ENCODE results near the gene ACTN2. TPM values are rescaled to one million over a fixed set of nuclear protein-coding genes. Genes with fewer than 3 reads are reported as not detected.
"Not testable (repeated sequence)": the region's sequence is repeated elsewhere in the genome, so short reads cannot be mapped to it uniquely, and the experiment has no call there.

The ACTN2 gene
- total RNA-seq: under 1 TPM in 1 of 2 experiments, not detected in 1; 0.36 TPM

DNA sequence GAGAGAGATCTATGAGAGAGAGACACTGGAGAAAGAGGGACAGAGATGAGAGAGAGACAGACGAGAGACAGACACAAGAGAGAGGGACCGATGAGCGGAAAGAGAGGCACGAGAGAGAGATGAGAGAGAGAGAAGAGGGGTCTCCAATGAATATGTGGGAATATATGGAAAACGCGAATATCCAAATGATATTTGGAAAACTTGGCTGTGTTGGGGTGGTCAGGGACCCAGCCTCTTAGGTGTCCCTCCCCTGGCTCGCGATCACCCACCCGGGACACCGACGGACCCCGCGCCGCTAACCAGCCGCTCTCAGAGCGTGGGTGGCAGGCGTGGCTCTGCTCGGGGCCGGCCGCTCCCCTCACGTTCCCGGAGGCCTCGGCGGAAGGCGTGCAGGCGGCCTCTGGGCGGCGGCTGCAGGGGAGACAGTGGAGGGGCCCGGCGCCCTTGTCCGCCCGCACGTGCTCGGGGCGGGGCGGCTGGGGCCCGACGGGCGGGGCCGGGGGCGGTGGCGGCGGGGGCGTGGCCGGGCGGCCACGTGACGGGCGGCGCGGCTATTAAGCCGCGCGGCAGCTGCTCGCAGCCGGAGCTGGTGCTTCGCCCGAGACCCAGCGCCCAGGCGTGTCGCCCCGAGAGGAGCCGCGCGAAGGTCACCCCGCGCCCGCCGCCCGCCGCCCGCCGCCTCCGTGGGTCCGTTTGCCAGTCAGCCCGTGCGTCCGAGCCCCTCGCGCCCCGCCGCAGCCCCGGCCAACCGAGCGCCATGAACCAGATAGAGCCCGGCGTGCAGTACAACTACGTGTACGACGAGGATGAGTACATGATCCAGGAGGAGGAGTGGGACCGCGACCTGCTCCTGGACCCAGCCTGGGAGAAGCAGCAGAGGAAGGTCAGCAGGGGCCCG is at the start of gene ACTN2:
Gene ACTN2, plus strand, starts transcription at position 583 of the 898 bp plus-strand sequence. Its CDS starts 175 bp downstream, at position 758.
- H3K27ac Mint-ChIP-seq: no peak within 1 kb of the TSS
- H3K4me3 Mint-ChIP-seq: peak within 1 kb of the TSS; percentile 58
- no peaks in the 10 kb centered on the region for H3K9me3 Mint-ChIP-seq
- DNase-seq: peak; percentile 41
- no peaks in the 10 kb centered on the region for H3K36me3 Mint-ChIP-seq (ENCODE audit: low read depth)
- H3K27me3 Mint-ChIP-seq (ENCODE audit: low read depth): peaks cover 41% of the 10 kb centered on the region
- intact Hi-C loops (cut with micrococcal nuclease): loop anchor here (2.0 kb wide), 2 partner anchors 81 to 109 kb away; partner anchors contain the start of genes HEATR1 and MTR
- peaks cover 18% of the 10 kb centered on the region for H3K4me1 Mint-ChIP-seq (ENCODE audit: low read depth)
- CTCF ChIA-PET: no interaction called here

DNA sequence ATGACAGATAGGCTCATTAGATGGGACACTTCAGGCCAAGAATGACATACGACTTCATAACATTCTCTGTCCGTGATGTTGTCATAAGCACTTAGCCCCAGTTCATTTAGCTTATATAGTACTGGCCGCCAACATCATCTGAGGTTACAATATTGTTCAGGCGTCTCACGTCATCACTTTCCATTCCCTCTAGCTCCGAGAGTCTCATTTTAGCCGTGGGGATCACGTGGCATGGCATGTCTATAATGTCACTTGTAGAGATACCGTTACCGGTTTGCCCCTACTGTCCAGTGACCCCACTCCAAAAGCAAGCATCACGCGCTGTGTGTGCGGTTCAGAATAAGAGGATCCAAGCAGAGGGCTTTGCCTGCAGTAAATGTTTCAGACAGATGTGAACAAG is 47.4 kb upstream of the ACTN2 start:
- intact Hi-C loops (cut with micrococcal nuclease): no loop called here
- no peak overlapping the region for H3K4me3 Mint-ChIP-seq
- H3K36me3 Mint-ChIP-seq (ENCODE audit: low read depth): no peaks in the 10 kb centered on the region
- H3K4me1 Mint-ChIP-seq (ENCODE audit: low read depth): no peaks in the 10 kb centered on the region
- no peaks in the 10 kb centered on the region for H3K9me3 Mint-ChIP-seq
- CTCF ChIA-PET: no interaction called here
- DNase-seq: no peak
- H3K27me3 Mint-ChIP-seq (ENCODE audit: low read depth): peaks cover 9% of the 10 kb centered on the region
- H3K27ac Mint-ChIP-seq: no peak overlapping the region

DNA sequence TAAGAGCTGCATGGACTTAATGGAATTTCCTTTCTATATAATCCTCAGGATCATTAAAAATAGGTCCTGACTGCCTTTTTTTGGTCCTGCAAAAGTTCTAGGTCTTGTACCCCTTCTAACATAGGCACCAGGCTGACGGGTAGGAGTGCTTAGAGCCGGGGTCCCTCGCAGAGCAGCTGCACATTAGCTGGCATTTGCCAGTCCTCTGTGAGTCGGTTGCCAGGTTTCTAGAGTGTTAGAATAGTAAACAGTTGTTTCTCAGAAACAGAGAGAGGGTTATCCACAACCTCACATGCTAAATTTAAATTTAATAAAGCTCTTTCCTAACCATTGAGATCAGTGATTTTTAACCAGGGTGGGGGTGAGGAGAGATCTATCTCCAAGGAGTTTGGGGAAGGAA is 46.6 kb upstream of the ACTN2 start:
- no peak for DNase-seq
- no peaks in the 10 kb centered on the region for H3K36me3 Mint-ChIP-seq (ENCODE audit: low read depth)
- no peak overlapping the region for H3K27ac Mint-ChIP-seq
- H3K4me3 Mint-ChIP-seq: no peak overlapping the region
- no peaks in the 10 kb centered on the region for H3K9me3 Mint-ChIP-seq
- no peaks in the 10 kb centered on the region for H3K4me1 Mint-ChIP-seq (ENCODE audit: low read depth)
- H3K27me3 Mint-ChIP-seq (ENCODE audit: low read depth): peaks cover 9% of the 10 kb centered on the region
- CTCF ChIA-PET: no interaction called here
- intact Hi-C loops (cut with micrococcal nuclease): no loop called here

DNA sequence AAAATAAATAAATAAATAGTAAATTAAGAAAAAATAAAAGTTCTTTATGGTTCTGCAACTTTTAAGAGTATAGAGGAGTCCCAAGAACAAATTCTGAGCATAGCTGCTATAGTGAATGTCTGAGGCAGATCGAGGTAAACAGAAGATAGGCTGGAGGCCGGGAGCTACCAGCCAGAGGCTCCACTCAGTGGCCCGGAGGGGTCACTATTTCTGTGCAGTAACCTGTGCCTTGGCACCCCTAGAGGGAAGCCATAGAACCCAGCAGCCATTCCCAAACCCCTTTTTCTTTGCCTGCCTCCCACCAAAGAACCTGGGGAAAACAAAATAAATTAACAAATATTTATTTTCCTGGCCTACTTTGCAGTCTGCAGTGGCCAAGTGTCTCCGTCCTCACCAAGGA is 43.5 kb upstream of the ACTN2 start:
- no peak overlapping the region for H3K4me3 Mint-ChIP-seq
- CTCF ChIA-PET: interaction anchor here (0.7 kb wide), 1 partner anchor 183 kb away, joined by 3 read pairs; no protein-coding TSS in a partner anchor
- intact Hi-C loops (cut with micrococcal nuclease): no loop called here
- no peak overlapping the region for H3K27ac Mint-ChIP-seq
- no peaks in the 10 kb centered on the region for H3K9me3 Mint-ChIP-seq
- H3K36me3 Mint-ChIP-seq (ENCODE audit: low read depth): no peaks in the 10 kb centered on the region
- no peak for DNase-seq
- H3K4me1 Mint-ChIP-seq (ENCODE audit: low read depth): no peaks in the 10 kb centered on the region
- H3K27me3 Mint-ChIP-seq (ENCODE audit: low read depth): no peaks in the 10 kb centered on the region

DNA sequence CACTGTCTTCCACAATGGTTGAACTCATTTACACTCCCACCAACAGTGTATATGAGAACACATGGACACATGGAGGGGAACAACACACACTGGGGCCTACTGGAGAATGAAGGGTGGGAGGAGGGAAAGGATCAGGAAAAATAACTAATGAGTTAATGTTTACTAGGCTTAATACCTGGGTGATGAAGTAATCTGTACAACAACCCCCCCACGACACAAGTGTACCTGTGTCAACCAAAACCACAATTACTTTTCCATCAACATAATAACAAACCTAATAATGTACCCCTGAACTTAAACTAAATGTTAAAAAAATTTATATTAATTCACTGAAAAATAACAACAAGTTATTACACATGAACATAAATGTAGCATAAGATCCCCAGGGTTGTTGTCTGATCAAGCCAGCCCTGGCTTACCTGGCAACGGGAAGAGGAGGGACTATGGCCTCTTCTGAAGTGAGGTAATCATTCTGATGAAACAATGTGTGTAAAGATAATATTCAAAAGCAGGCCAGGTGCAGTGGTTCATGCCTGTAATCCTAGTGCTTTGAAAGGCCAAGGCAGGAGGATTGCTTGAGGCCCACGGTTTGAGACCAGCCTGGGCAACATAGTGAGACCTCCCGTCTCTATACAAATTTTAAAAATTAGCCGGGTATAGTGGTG is 41.2 kb upstream of the ACTN2 start:
- H3K4me1 Mint-ChIP-seq (ENCODE audit: low read depth): no peaks in the 10 kb centered on the region
- DNase-seq: no peak
- intact Hi-C loops (cut with micrococcal nuclease): no loop called here
- no peak overlapping the region for H3K4me3 Mint-ChIP-seq
- H3K27ac Mint-ChIP-seq: no peak overlapping the region
- no peaks in the 10 kb centered on the region for H3K9me3 Mint-ChIP-seq
- H3K36me3 Mint-ChIP-seq (ENCODE audit: low read depth): no peaks in the 10 kb centered on the region
- CTCF ChIA-PET: no interaction called here
- no peaks in the 10 kb centered on the region for H3K27me3 Mint-ChIP-seq (ENCODE audit: low read depth)

DNA sequence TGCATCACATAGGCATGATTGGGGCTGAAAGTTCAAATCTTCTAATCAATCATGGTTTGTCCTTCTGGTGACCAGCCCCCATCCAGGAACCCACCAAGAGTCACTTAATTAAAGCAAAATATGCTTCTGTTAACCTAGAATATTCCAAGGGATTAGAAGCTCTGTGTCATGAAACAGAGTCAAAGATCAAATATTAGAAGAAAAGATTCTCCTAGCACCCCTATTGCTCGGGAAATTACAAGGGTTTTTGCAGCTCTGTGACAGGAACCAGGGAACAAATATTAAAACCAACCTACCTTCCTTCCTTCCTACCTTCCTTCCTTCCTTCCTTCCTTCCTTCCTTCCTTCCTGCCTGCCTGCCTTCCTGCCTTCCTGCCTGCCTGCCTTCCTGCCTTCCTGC is 31.8 kb upstream of the ACTN2 start:
- no peaks in the 10 kb centered on the region for H3K4me1 Mint-ChIP-seq (ENCODE audit: low read depth)
- H3K27me3 Mint-ChIP-seq (ENCODE audit: low read depth): peaks cover 19% of the 10 kb centered on the region
- no peak overlapping the region for H3K27ac Mint-ChIP-seq
- no peak overlapping the region for H3K4me3 Mint-ChIP-seq
- no peaks in the 10 kb centered on the region for H3K36me3 Mint-ChIP-seq (ENCODE audit: low read depth)
- no peaks in the 10 kb centered on the region for H3K9me3 Mint-ChIP-seq
- intact Hi-C loops (cut with micrococcal nuclease): no loop called here
- no peak for DNase-seq
- CTCF ChIA-PET: no interaction called here

DNA sequence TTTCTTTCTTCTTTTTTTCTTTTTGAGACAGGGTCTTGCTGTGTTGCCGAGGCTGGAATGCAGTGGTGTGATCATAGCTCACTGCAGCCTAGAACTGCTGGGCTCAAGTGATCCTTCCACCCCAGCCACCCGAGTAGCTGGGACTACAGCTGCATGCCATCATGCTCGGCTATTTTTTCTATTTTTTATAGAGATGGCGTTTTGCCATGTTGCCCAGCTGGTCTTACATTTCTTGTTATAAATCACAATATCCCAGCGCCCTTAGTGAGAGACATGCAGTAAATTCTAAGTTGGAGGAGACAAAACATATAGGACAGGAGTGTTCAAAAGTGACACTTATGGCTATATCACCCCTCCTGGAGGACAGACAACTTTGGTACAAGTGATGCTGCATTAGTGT is 31.3 kb upstream of the ACTN2 start:
- Mint-ChIP-seq H3K27ac (no peak overlapping the region), H3K27me3 (ENCODE audit: low read depth) (peaks cover 19% of the 10 kb centered on the region), H3K9me3 (no peaks in the 10 kb centered on the region), H3K4me1 (ENCODE audit: low read depth) (no peaks in the 10 kb centered on the region), H3K36me3 (ENCODE audit: low read depth) (no peaks in the 10 kb centered on the region), H3K4me3 (no peak overlapping the region)
- intact Hi-C loops (cut with micrococcal nuclease): no loop called here
- no peak for DNase-seq
- CTCF ChIA-PET: interaction anchor here (0.5 kb wide), 1 partner anchor 46 kb away, joined by 5 read pairs; no protein-coding TSS in a partner anchor

DNA sequence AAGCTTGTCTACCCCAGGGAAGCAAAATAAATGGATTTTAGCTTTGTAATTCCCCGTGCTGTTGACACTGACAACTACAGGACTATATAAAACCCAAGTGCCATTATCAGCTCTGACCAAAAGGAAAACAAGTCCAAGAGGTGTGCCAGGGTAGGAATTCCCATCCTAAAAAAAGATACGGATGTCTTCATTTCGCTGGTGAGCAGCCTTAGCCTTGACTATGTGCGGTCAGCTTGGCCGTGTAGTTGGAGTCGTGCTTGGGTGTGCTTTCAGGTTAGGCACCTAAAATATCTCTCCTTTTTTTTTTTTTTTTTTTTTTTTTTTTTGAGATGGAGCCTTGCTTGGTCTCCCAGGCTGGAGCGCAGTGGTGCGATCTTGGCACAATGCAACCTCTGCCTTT is 28.9 kb upstream of the ACTN2 start:
- CTCF ChIA-PET: no interaction called here
- peaks cover 19% of the 10 kb centered on the region for H3K27me3 Mint-ChIP-seq (ENCODE audit: low read depth)

DNA sequence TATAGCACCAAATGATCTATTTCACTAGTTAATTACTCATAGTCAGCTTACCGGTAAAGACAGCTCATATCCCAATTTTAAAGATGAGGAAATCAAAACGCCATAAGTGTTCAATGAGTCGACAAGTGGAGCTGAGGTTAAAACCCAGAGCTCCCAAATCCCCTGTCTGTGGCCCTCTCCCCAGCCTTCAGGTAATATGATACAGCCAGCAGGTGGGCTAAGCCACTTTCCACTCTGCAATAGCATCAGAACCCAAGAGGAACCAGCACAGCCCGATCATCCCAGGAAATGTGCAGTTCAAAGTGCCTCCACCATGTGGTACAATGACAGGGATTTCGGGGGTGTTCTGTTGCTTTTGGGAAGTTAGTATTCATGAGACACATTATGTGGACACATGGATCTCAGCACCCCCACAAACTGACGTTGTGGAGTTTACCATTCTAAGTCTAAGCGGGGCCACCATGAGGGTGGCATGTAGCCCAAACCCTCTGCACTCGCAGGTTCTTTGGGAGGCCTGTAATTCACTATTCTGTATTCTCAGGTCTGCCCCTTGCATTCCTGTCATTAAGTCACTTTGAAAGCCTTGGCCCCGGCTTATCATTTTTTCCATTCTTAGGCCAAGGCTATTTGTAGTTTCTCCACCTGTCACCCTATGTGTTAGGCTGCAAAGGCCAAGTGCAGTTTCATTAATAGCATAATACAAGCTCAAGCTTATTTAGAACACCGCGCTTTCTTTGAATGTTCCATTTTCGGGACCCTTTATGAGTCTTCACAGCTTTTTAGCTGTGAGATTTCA is 26.3 kb upstream of the ACTN2 start:
- H3K4me3 Mint-ChIP-seq: no peak overlapping the region
- peaks cover 5% of the 10 kb centered on the region for H3K4me1 Mint-ChIP-seq (ENCODE audit: low read depth)
- H3K27me3 Mint-ChIP-seq (ENCODE audit: low read depth): peaks cover 10% of the 10 kb centered on the region
- no peak overlapping the region for H3K27ac Mint-ChIP-seq
- intact Hi-C loops (cut with micrococcal nuclease): no loop called here
- H3K36me3 Mint-ChIP-seq (ENCODE audit: low read depth): no peaks in the 10 kb centered on the region
- H3K9me3 Mint-ChIP-seq: no peaks in the 10 kb centered on the region
- DNase-seq: no peak
- CTCF ChIA-PET: no interaction called here

More for the DNA sequence above, 28.9 kb upstream of the ACTN2 start:
- DNase-seq: no peak
- Mint-ChIP-seq H3K36me3 (ENCODE audit: low read depth) (no peaks in the 10 kb centered on the region), H3K27ac (no peak overlapping the region), H3K9me3 (no peaks in the 10 kb centered on the region), H3K4me1 (ENCODE audit: low read depth) (no peaks in the 10 kb centered on the region), H3K4me3 (no peak overlapping the region)
- intact Hi-C loops (cut with micrococcal nuclease): no loop called here

DNA sequence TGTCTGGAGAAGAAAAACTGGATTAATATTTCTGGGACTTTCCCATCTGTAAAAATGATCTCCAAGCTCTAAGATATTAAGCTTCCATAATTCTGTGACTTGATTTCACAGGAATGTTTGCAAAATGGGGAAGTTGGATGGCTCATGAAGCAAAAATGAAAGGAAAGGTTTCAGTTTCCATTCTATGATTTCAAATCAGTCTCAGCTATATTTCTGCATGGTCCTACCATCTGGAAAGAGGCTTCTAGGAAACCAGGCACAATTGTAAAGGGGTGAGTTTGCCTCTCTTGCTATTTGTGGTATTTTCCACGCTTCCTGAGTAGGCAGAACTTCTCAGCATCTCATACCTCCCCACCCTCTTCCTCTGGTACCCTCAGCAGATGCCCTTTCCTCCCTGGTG is 22.4 kb upstream of the ACTN2 start:
- H3K27ac Mint-ChIP-seq: no peak overlapping the region
- H3K4me3 Mint-ChIP-seq: no peak overlapping the region
- CTCF ChIA-PET: interaction anchor here (0.6 kb wide), 1 partner anchor 112 kb away, joined by 4 read pairs; no protein-coding TSS in a partner anchor
- intact Hi-C loops (cut with micrococcal nuclease): no loop called here
- peaks cover 5% of the 10 kb centered on the region for H3K4me1 Mint-ChIP-seq (ENCODE audit: low read depth)
- no peak for DNase-seq
- H3K27me3 Mint-ChIP-seq (ENCODE audit: low read depth): peaks cover 1% of the 10 kb centered on the region
- H3K9me3 Mint-ChIP-seq: no peaks in the 10 kb centered on the region
- H3K36me3 Mint-ChIP-seq (ENCODE audit: low read depth): no peaks in the 10 kb centered on the region

DNA sequence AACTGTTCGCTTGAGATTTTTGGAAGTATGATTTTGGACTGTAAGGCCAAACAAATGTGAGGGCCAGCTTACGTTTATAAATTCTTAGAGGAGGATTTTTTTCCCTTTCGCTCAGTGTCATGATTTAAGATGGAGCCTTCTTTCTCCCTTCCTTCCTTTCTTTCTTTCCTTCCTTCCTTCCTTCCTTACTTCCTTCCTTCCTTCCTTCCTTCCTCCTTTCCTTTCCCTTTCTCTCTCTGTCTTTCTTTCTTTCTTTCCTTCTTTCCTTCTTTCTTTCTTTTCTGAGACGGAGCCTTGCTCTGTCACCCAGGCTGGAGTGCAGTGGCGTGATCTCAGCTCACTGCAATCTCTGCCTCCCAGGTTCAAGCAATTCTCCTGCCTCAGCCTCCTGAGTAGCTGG is 17.4 kb upstream of the ACTN2 start:
- DNase-seq; H3K4me3 Mint-ChIP-seq; intact Hi-C loops (cut with micrococcal nuclease); H3K9me3 Mint-ChIP-seq; CTCF ChIA-PET; H3K27ac Mint-ChIP-seq; H3K4me1 Mint-ChIP-seq (ENCODE audit: low read depth); H3K36me3 Mint-ChIP-seq (ENCODE audit: low read depth): not testable (repeated sequence)
- peaks cover 30% of the 10 kb centered on the region for H3K27me3 Mint-ChIP-seq (ENCODE audit: low read depth)

DNA sequence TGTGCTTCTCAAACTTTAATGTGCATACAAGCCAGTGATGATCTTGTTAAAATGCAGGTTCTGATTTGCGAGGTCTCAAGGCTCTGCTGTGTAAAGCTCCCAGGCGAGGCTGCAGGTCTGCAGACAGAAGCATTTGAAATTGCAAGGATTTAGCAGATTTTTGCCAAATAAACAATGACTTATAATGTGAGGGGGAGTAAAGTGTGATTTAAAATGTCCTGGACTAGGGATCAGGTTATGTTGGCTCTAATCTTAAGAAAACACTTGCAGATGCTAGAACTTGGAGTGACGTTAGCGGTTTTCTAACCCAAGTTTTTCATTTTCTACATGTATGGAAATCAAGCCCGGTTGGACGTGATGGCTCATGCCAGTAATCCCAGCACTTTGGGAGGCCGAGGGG is 16.2 kb upstream of the ACTN2 start:
- Mint-ChIP-seq H3K27me3 (ENCODE audit: low read depth) (peaks cover 35% of the 10 kb centered on the region), H3K27ac (no peak overlapping the region), H3K4me1 (ENCODE audit: low read depth) (no peaks in the 10 kb centered on the region), H3K9me3 (no peaks in the 10 kb centered on the region), H3K36me3 (ENCODE audit: low read depth) (no peaks in the 10 kb centered on the region), H3K4me3 (no peak overlapping the region)
- CTCF ChIA-PET: no interaction called here
- DNase-seq: no peak
- intact Hi-C loops (cut with micrococcal nuclease): no loop called here

All from activated naive CD4-positive, alpha-beta T cell treated with anti-CD3 and anti-CD28 coated beads for 36 hours (primary cell).